Activated T-helper 9 cell treated with anti-CD3 and anti-CD28 coated beads, Interleukin-2, amount 50 U/mL, for 16 hours (primary cell): ENCODE measurements around the gene MALRD1.

Source experiments
- DNase-seq: peaks from one replicate; pipeline ENCODE4 v3.0.0-alpha.2; 2020; ENCODE audit warnings: low read depth

MALRD1 gene

GRCh38 chr10:19111501-19112267 lies 63.1 kb downstream of the MALRD1 start:
- DNase-seq, result no peak

DNA sequence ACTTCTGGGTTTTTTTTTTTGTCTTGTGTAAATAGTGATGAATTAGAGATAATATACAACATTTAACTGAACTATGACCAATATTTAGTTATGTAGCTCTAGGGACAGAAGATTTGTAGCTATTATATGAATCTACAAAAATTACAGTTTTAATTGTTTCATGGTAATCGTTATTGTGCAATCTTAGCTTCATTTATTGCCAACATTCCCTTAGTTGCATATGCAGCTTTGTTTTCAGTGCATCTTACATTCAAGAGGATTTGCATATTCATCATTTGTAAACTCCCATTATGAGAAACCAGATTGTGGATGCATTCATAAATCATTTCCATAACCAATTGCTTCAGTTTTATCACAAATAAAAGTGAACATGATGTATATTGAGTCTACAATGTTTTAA lies 68.8 kb downstream of the MALRD1 start:
- no peak for DNase-seq

GRCh38 chr10:19119191-19119590 lies 70.6 kb downstream of the MALRD1 start:
- DNase-seq, result no peak

DNA sequence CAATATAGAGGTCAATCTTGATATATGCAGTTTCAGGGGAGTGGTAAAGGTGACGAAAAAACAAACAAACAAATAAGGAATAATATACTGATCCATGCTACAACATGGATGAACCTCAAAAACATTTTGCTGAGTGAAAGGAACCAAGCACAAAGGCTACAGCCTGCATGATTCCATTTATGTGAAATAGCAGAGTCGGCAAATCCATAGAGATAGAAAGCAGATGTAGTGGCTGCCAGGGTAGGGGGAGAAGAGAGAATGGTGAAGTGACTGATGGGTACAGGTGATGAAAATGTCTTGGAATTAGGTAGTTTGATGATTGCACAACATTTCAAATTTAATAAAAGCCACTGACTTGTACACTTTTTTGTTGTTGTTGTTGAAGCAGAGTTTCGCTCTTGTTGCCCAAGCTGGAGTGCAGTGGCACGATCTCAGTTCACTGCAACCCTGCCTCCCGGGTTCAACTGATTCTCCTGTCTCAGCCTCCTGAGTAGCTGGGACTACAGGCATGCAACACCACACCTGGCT lies 71.8 kb downstream of the MALRD1 start:
- DNase-seq, result no peak

DNA sequence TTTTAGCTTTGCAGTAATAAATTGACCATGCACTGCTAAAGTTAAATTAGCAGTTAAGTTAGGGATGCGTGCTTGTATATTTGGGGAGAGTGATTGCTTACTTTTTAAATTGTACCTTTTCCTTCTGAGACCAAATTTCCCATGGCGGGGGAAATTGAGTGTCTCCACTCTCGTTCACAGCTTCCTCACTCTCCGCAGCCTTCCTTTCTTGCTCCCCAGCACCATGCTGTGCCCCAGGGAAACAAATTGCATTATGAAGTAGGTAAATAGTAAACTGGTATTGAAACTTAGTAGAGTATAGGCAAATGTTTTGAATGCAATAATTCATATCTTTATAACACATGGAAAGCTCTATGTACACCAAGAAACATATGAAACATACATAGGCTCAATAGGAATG lies 85.4 kb downstream of the MALRD1 start:
- DNase-seq, result no peak

DNA sequence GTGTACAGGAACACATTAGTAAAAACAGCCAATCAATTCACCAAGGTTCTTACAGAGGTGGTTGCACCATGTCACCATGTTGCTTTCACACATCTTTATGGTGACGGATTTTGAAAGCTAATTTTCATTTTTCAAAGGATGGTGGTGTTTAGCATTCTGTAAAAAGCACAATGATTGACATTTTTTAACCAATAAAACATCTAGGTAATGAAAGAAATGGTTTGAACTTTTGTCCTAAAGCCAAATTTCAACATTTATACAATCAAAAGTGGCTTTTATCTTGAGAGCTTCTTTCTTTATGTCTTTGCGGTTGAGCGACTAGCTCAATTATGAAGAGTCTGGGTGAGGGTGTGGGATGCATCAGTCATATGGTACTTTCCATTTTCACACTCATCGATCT lies 94.4 kb downstream of the MALRD1 start:
- no peak for DNase-seq

- no peak for DNase-seq
Measured at GRCh38 chr10:19144206-19144605, 95.6 kb downstream of the MALRD1 start.

DNA sequence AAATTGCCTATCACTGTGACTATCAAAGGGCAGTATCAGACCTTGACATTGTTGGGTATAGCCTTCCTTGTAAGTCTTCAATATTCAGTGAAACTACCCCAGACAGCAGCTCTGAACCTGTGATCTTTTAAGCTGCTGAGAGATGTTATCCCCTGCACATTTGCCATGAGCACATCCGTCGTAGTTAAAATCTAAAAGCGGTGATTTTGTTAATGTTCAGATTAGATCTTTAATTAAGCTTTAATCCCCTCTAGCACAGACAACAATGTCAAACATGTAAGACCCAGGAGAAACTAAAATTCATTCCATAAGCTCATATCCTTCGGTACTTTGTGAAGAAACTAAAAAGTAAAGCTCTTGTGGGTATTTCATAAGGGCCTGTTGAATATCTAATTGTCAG lies 105.8 kb downstream of the MALRD1 start:
- DNase-seq, result no peak

GRCh38 chr10:19158358-19158757 lies 109.8 kb downstream of the MALRD1 start:
- DNase-seq, result no peak

GRCh38 chr10:19158870-19159269 lies 110.3 kb downstream of the MALRD1 start:
- no peak for DNase-seq

- DNase-seq, result no peak
Measured at GRCh38 chr10:19164461-19164860, 115.9 kb downstream of the MALRD1 start.

DNA sequence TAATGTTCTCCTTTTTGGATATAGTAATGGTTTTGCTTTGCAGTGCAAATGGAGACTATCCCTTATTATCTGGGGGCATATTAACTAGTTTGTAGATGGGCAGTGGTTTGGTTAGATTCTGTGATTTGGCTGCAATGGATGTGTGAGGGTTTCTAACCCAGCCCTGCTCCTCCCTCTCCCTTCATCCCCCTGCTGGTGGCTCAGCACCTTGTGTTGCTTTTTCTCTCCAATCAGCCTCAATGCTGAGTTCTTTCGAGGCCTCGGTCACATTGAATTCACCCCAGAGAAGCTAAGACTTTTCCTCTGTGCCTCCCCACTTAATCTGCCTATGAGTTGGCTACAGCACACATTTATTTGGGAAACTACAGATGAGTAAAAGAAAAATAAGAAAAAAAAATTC lies 120.0 kb downstream of the MALRD1 start:
- DNase-seq, result no peak

DNA sequence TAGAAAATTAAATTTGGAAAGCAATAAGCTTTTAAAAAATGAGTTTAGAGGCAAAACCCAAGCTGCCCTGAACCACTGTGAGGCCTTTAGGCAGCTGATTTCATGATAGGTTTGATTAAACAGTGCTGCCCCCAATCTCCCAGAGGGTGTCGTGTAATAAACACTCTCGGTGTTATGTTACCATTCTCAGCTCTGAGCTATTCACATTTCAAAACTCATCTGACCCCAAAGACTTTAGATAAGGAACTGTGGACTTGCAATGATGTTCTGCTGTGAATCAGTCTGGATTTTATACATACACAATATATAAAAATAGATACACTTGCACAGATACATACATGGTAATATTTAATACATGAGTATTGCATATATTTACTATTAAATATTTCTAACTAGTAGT lies 120.4 kb downstream of the MALRD1 start:
- no peak for DNase-seq

DNA sequence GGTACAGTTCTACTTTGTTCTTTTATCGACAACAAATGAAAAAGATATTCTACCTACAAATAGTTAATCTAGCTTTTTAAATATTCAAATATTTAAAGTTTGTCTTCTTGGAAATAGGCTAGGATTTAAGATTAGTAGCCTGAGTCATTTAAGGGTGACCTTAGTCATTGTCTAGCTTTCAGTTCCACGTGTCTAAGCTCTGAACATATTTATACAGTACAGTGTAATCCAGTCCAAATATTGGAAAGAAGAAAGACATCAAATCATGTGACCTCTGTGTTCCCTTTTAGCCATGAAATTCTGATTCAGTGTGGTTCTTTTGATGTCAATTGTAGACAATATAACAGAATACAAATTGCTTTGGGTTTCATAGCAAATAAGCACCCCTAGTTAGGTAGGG lies 121.1 kb downstream of the MALRD1 start:
- no peak for DNase-seq

GRCh38 chr10:19178675-19179074 lies 130.1 kb downstream of the MALRD1 start:
- no peak for DNase-seq

DNA sequence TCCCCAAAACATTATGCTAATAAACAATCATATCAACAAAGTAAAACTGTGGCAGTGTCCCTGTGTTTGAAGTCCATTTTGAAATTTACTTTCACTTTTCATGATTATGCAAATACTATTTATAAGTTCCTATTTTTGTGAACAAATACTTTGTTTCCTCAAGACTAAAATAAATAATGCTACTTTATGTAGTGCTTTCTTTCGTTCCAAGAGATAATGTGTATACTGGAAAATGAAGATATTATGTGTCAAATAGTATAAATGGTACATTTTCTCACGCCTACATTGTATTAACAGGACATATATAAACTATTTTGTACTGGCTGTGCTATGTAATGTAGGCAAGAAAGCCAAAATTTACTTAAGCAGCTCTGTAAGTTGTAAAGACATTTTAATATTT lies 136.3 kb downstream of the MALRD1 start:
- DNase-seq, result no peak

- DNase-seq, result no peak
Measured at GRCh38 chr10:19194866-19195265, 146.3 kb downstream of the MALRD1 start.

GRCh38 chr10:19195698-19196097 lies 147.1 kb downstream of the MALRD1 start:
- DNase-seq, result no peak

GRCh38 chr10:19200211-19200610 lies 151.6 kb downstream of the MALRD1 start:
- DNase-seq, result no peak

GRCh38 chr10:19204246-19204917 lies 155.8 kb downstream of the MALRD1 start:
- no peak for DNase-seq

GRCh38 chr10:19209319-19209718 lies 160.7 kb downstream of the MALRD1 start:
- no peak for DNase-seq

DNA sequence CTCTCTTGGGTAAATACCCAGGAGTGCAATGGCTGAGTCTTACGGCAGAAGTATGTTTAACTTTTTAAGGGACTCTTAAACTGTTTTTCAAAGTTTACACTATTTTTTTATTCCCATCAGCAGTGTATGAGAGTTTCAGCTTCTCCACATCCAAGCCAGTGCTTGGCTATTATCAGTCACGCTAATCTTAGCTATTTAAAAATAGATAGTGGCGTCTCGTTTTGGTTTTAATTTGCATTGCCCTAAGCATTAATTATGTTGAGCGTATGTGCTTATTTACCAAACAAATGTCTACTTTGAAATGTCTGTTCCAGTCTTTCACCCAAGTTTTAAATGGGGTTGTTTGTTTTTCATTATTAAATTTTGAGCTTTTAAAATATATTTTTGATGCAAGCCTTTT lies 164.0 kb downstream of the MALRD1 start:
- DNase-seq, result no peak

- DNase-seq, result no peak
Measured at GRCh38 chr10:19221216-19221615, 172.6 kb downstream of the MALRD1 start.

- DNase-seq, result no peak
Measured at GRCh38 chr10:19226025-19226424, 177.4 kb downstream of the MALRD1 start.
